ENCODE data around the gene FBXL4.

The FBXL4 gene

GRCh38 chr6:98838975-98839374 lies 108.8 kb downstream of the FBXL4 start:
- DNase-seq (ENCODE audit: low spot score) = no peak

- no peak for DNase-seq (ENCODE audit: low spot score)
Measured at GRCh38 chr6:98838032-98838431, 109.7 kb downstream of the FBXL4 start.

GRCh38 chr6:98836962-98837944 lies 110.5 kb downstream of the FBXL4 start:
- DNase-seq (ENCODE audit: low spot score) = no peak

- no peak for DNase-seq (ENCODE audit: low spot score)
Measured at GRCh38 chr6:98836025-98836961, 111.5 kb downstream of the FBXL4 start.

- no peak for DNase-seq (ENCODE audit: low spot score)
Measured at GRCh38 chr6:98835149-98836024, 112.4 kb downstream of the FBXL4 start.

GRCh38 chr6:98834060-98835031 lies 113.4 kb downstream of the FBXL4 start, which contains the start of gene POU3F2:
POU3F2 (plus strand) TSS chr6:98834574; CDS start chr6:98834874, 300 bp downstream.
- DNase-seq (ENCODE audit: low spot score) = no peak

- DNase-seq (ENCODE audit: low spot score) = no peak
Measured at GRCh38 chr6:98833307-98834059, 114.3 kb downstream of the FBXL4 start.

GRCh38 chr6:98833057-98833306 lies 114.8 kb downstream of the FBXL4 start:
- DNase-seq (ENCODE audit: low spot score) = no peak

GRCh38 chr6:98832284-98833056 lies 115.3 kb downstream of the FBXL4 start:
- peak; percentile 10 for DNase-seq (ENCODE audit: low spot score)

GRCh38 chr6:98831959-98832283 lies 115.8 kb downstream of the FBXL4 start:
- no peak for DNase-seq (ENCODE audit: low spot score)

GRCh38 chr6:98831057-98831958 lies 116.4 kb downstream of the FBXL4 start:
- no peak for DNase-seq (ENCODE audit: low spot score)

- DNase-seq (ENCODE audit: low spot score) = no peak
Measured at GRCh38 chr6:98830146-98830545, 117.6 kb downstream of the FBXL4 start.

- no peak for DNase-seq (ENCODE audit: low spot score)
Measured at GRCh38 chr6:98828941-98829411, 118.8 kb downstream of the FBXL4 start.

- no peak for DNase-seq (ENCODE audit: low spot score)
Measured at GRCh38 chr6:98828211-98828788, 119.4 kb downstream of the FBXL4 start.

- no peak for DNase-seq (ENCODE audit: low spot score)
Measured at GRCh38 chr6:98827295-98828159, 120.2 kb downstream of the FBXL4 start.

- no peak for DNase-seq (ENCODE audit: low spot score)
Measured at GRCh38 chr6:98825600-98826230, 122.0 kb downstream of the FBXL4 start.
